Subcutaneous abdominal adipose tissue (tissue), 5 donors: ENCODE results near the gene MLLT6.

Experiments
- H3K27ac ChIP-seq: one replicate; pipeline ENCODE4 v1.7.0; 2013; ENCODE audit warnings: low read depth, mild to moderate bottlenecking, inconsistent platforms, low read length, moderate library complexity
- H3K27me3 ChIP-seq, 5 donors: one replicate each; pipeline ENCODE4 v1.7.0; 2013; ENCODE audit warnings: low read length in 5 of 5, inconsistent platforms in 1 of 5; ENCODE audit not compliant: control insufficient read depth in 5 of 5, insufficient read depth in 4 of 5
- H3K36me3 ChIP-seq, 5 donors: one replicate each; pipeline ENCODE4 v1.7.0; 2013; ENCODE audit warnings: low read length in 5 of 5; ENCODE audit not compliant: control insufficient read depth in 5 of 5, insufficient read depth in 5 of 5
- H3K4me1 ChIP-seq, 5 donors: one replicate each; pipeline ENCODE4 v1.7.0; 2013; ENCODE audit warnings: low read length in 5 of 5, mild to moderate bottlenecking in 3 of 5, moderate library complexity in 1 of 5; ENCODE audit not compliant: control insufficient read depth in 5 of 5, insufficient read depth in 5 of 5
- H3K4me3 ChIP-seq, 5 donors: one replicate each; pipeline ENCODE4 v1.7.0; 2013; ENCODE audit warnings: low read length in 5 of 5, low read depth in 1 of 5
- H3K9ac ChIP-seq, 5 donors: one replicate each; pipeline ENCODE4 v1.7.0; 2013; ENCODE audit warnings: low read length in 5 of 5, mild to moderate bottlenecking in 4 of 5, moderate library complexity in 3 of 5
- H3K9me3 ChIP-seq, 5 donors: one replicate each; pipeline ENCODE4 v1.7.0; 2013; ENCODE audit warnings: low read length in 5 of 5; ENCODE audit not compliant: control insufficient read depth in 5 of 5
- donor health status: healthy.
- donor health status: healthy.
- donor health status: healthy.
- donor health status: healthy.
- donor health status: healthy.

Gene MLLT6

GRCh38 chr17:38749223-38750043 lies 44.4 kb downstream of the MLLT6 start:
- Histone ChIP-seq H3K27ac (peak overlapping the region; percentile 75), H3K9ac (peak overlapping the region in 3 of 5 donors; percentile 51 to 69 (median 59)), H3K36me3 (peaks cover 0 to 1% (median under 1%) of the 10 kb centered on the region in 5 donors), H3K4me3 (peak overlapping the region; percentile 52 to 94 (median 79)), H3K4me1 (peaks cover 11 to 78% (median 71%) of the 10 kb centered on the region in 5 donors), H3K9me3 (no peaks in the 10 kb centered on the region), H3K27me3 (peaks cover 0 to 25% (median 6%) of the 10 kb centered on the region in 5 donors)

- no peak overlapping the region for H3K27ac ChIP-seq
- peaks cover 0 to 25% (median 6%) of the 10 kb centered on the region in 5 donors for H3K27me3 ChIP-seq
- peaks cover 11 to 78% (median 71%) of the 10 kb centered on the region in 5 donors for H3K4me1 ChIP-seq
Observed at GRCh38 chr17:38750044-38750311, 44.9 kb downstream of the MLLT6 start.

GRCh38 chr17:38750312-38751121 lies 45.4 kb downstream of the MLLT6 start:
- Histone ChIP-seq H3K9ac (peak overlapping the region in 1 of 5 donors; percentile 1), H3K4me3 (peak overlapping the region in 4 of 5 donors; percentile 52 to 94 (median 77)), H3K27ac (peak overlapping the region; percentile 96), H3K36me3 (peaks cover 0 to 8% (median 4%) of the 10 kb centered on the region in 5 donors), H3K9me3 (no peaks in the 10 kb centered on the region), H3K4me1 (peaks cover 11 to 76% (median 69%) of the 10 kb centered on the region in 5 donors), H3K27me3 (peaks cover 0 to 25% (median 6%) of the 10 kb centered on the region in 5 donors)

More at GRCh38 chr17:38750044-38750311, 44.9 kb downstream of the MLLT6 start:
- Histone ChIP-seq H3K9ac (peak overlapping the region in 2 of 5 donors; percentile 1 to 69), H3K36me3 (peaks cover 0 to 6% (median 4%) of the 10 kb centered on the region in 5 donors), H3K4me3 (peak overlapping the region in 4 of 5 donors; percentile 52 to 94 (median 77)), H3K9me3 (no peaks in the 10 kb centered on the region)

- H3K9ac ChIP-seq, result no peak overlapping the region
Observed at GRCh38 chr17:38751144-38751807, 46.2 kb downstream of the MLLT6 start.

GRCh38 chr17:38751808-38752307 lies 46.8 kb downstream of the MLLT6 start:
- peaks cover 9 to 63% (median 60%) of the 10 kb centered on the region in 5 donors for H3K4me1 ChIP-seq

More at GRCh38 chr17:38751144-38751807, 46.2 kb downstream of the MLLT6 start:
- Histone ChIP-seq H3K4me1 (peaks cover 11 to 69% (median 66%) of the 10 kb centered on the region in 5 donors), H3K36me3 (peaks cover 5 to 16% (median 12%) of the 10 kb centered on the region in 5 donors), H3K27ac (peak overlapping the region; percentile 96), H3K27me3 (peaks cover 0 to 18% (median 6%) of the 10 kb centered on the region in 5 donors), H3K4me3 (peak overlapping the region in 4 of 5 donors; percentile 89 to 99 (median 92)), H3K9me3 (no peaks in the 10 kb centered on the region)

GRCh38 chr17:38752308-38753070 lies 47.4 kb downstream of the MLLT6 start, which contains the start of gene PSMB3:
PSMB3 (plus strand) TSS chr17:38752741; CDS start chr17:38752827, 86 bp downstream.
- Histone ChIP-seq H3K36me3 (peaks cover 5 to 26% (median 16%) of the 10 kb centered on the region in 5 donors), H3K27me3 (peaks cover 0 to 15% (median 0%) of the 10 kb centered on the region in 5 donors), H3K4me3 (peak within 1 kb of the TSS; percentile 90 to 99 (median 97)), H3K27ac (peak within 1 kb of the TSS; percentile 96), H3K9me3 (no peaks in the 10 kb centered on the region), H3K4me1 (peaks cover 9 to 58% (median 55%) of the 10 kb centered on the region in 5 donors), H3K9ac (peak within 1 kb of the TSS; percentile 95 to 99 (median 97))

More at GRCh38 chr17:38751808-38752307, 46.8 kb downstream of the MLLT6 start:
- Histone ChIP-seq H3K27ac (peak overlapping the region; percentile 96), H3K36me3 (peaks cover 5 to 21% (median 16%) of the 10 kb centered on the region in 5 donors), H3K27me3 (peaks cover 0 to 15% (median under 1%) of the 10 kb centered on the region in 5 donors), H3K9ac (peak overlapping the region; percentile 66 to 99 (median 79)), H3K4me3 (peak overlapping the region; percentile 89 to 99 (median 94)), H3K9me3 (no peaks in the 10 kb centered on the region)

- peaks cover 5 to 30% (median 20%) of the 10 kb centered on the region in 5 donors for H3K36me3 ChIP-seq
- H3K9ac ChIP-seq, result peak overlapping the region; percentile 95 to 99 (median 97)
- H3K27me3 ChIP-seq, result peaks cover 0 to 15% (median 0%) of the 10 kb centered on the region in 5 donors
- peak overlapping the region; percentile 96 for H3K27ac ChIP-seq
- H3K4me3 ChIP-seq, result peak overlapping the region; percentile 90 to 99 (median 97)
- H3K4me1 ChIP-seq, result peaks cover 9 to 52% (median 50%) of the 10 kb centered on the region in 5 donors
- H3K9me3 ChIP-seq, result no peaks in the 10 kb centered on the region
Observed at GRCh38 chr17:38753071-38753506, 48.0 kb downstream of the MLLT6 start.

GRCh38 chr17:38761612-38762011 lies 56.5 kb downstream of the MLLT6 start:
- Histone ChIP-seq H3K9me3 (no peaks in the 10 kb centered on the region), H3K9ac (no peak overlapping the region), H3K27me3 (no peaks in the 10 kb centered on the region), H3K4me3 (no peak overlapping the region), H3K27ac (no peak overlapping the region), H3K4me1 (no peaks in the 10 kb centered on the region), H3K36me3 (peaks cover 0 to 87% (median 69%) of the 10 kb centered on the region in 5 donors)
